ENCODE measurements around the gene DPP6. TPM values are rescaled to one million over a fixed set of nuclear protein-coding genes. Genes with fewer than 3 reads are reported as not detected.

Gene DPP6
- polyA plus RNA-seq, 3 donors = 45.7 to 58.6 (median 46.8) TPM

DNA sequence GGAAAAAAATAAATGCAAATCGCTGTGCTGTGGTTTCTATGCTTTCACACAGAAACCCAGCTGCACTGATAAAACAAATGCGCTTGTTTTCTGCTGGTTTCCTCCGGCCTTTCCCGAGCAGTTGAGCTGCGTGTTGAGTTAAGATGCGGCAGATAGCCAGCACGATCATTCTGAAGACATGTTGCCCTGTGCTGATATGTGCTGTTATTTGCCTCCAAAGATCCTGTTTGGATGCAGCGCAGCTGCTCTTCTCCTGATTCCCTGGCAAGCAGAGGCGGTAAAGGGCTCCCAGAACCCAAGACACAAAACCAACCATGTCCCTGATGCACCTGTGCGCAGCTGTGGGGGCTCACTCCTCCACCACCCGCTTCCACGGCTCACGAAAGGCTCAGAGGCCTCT lies 725.3 kb downstream of the DPP6 start:
- DNase-seq (ENCODE audit: low read depth in 3 of 3, low spot score in 2 of 3) = no peak

GRCh38 chr7:154777908-154778307 lies 725.7 kb downstream of the DPP6 start:
- DNase-seq (ENCODE audit: low read depth in 3 of 3, low spot score in 2 of 3) = no peak

DNA sequence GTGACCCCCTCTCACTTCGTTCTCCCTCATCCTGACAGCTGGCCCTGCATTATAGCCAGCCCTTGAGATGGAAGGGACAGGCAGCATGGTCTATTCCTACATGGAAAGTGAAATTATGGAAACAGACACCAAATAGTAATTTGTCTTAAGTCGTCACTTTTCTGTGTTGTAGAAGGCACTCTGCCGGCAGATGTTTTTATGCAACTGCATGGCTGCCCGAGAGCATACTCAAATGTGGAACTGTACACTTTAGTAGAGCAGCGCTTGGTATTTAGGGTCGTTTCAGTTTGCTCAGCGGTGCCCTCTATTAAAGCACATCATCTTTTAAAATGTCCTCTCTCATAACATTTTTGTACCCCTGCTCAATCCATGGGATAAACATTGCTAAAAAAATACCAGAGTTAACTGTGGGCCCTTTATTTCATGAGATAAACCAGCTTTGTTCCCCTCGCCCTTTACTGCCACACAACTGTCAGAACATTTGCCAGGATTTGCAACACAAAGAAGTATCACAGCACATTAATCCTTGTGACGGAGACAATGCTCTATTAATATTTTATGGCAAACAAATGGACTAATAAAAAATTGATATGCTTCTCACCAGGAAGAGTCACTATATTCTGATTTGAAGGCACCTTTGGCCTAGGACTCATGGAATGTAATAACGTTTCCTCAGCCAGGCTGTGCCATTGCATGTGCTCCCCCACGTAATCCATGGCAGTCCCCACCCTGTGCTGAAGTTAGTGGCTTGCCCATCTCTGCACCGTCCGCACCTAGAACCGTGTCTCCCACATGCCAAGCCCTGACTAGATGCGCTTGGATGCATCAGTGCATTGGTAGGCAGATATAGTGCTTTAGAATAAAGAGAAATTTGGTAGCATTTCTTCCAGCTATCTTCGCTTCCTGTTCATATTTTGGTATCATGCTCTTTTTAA lies 729.4 kb downstream of the DPP6 start:
- DNase-seq (ENCODE audit: low read depth in 3 of 3, low spot score in 2 of 3) = no peak

GRCh38 chr7:154783281-154783909 lies 731.2 kb downstream of the DPP6 start:
- no peak for DNase-seq (ENCODE audit: low read depth in 3 of 3, low spot score in 2 of 3)

DNA sequence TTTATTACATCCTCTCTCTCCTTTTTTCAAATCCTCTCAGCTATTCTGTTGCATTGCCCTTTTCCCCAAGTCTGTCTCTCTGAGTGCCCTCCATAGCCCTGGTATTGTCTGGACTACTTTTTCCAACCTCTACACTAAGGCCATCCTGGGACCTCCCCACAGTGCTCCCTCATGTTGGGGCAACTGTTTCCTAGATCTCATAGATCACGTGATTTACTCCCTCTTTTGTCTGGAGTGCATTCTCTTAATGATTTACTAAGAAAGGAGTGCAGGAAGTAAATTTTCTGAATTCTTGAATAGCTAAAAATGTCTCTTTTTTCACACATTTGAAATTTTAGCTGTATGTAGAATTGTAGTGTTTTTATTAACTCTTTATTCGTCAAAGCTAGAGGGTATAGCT lies 733.7 kb downstream of the DPP6 start:
- DNase-seq (ENCODE audit: low read depth in 3 of 3, low spot score in 2 of 3) = no peak

GRCh38 chr7:154789404-154789803 lies 737.2 kb downstream of the DPP6 start:
- DNase-seq (ENCODE audit: low read depth in 3 of 3, low spot score in 2 of 3) = no peak

GRCh38 chr7:154791611-154792010 lies 739.4 kb downstream of the DPP6 start:
- no peak for DNase-seq (ENCODE audit: low read depth in 3 of 3, low spot score in 2 of 3)

DNA sequence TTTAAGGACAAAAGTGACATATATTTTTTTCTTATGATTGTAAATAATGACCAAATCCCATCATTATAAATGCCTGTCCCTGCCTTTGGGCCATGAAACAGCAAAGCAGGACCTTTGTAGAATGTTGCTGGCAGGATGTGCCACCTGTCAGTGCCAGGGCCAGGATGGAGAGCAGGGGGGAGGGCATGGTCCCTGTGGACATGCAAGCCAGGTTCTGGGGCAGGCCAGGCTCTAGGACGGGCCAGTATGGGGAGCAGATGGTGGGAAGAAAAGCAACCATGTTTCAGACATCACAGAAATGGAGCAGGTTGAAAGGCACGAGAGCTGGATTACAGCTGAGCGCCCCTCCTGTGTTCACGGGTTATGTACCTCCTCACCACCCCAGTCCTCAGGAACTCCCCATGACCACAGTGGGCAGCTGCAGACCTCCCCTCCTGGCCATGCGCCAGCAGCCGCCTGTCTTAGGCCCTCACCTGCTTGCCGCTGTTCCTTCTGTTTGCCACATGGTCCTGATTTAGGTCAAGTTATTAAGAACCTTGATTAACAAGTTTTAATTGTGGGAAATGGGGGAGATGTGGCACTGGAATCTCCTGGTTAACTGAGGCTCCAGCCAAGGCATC lies 740.3 kb downstream of the DPP6 start:
- DNase-seq (ENCODE audit: low read depth in 3 of 3, low spot score in 2 of 3) = no peak

- DNase-seq (ENCODE audit: low read depth in 3 of 3, low spot score in 2 of 3) = peak in 1 of 3 donors; percentile 18
Measured at GRCh38 chr7:154794147-154794780, 742.1 kb downstream of the DPP6 start.

GRCh38 chr7:154795014-154795413 lies 742.8 kb downstream of the DPP6 start:
- DNase-seq (ENCODE audit: low read depth in 3 of 3, low spot score in 2 of 3) = no peak

DNA sequence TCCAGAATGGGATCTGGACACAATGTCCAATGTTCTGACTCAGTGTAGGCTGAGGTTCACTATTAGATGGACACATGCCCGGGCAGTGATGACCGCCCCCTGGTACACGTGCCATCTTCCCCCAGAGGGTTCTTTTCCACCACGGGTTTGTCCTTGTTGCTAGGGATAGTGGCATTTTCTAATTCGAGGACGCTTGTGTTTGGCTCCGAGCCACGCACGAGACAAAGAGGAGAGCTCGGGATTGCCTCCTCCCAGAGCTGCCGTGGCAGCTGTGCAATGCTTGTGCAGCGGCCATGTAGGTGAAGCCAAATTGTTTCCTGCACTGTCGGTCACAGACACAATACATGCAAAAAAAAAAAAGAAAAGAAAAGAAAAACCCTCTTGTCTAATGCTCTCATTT lies 743.2 kb downstream of the DPP6 start:
- DNase-seq (ENCODE audit: low read depth in 3 of 3, low spot score in 2 of 3) = no peak

DNA sequence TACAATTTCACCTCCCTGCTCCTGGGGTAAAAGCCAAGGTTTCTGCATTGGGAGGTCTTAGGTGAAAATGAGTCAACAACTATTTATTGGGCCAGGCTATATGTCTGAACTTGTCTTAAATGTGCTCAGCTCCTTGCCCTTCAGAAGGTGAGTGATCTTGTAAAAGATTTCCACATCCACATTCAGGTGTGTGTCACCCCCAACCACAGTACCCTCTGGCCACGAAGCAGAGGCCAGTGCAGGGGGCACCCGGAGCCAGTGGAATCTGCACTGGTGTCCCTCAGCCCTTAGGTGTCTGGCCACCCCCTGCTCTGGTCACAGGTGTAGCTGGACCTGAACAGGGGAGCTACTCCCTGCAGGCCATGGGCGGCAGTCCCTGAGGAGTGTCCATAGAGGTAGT lies 752.3 kb downstream of the DPP6 start:
- DNase-seq (ENCODE audit: low read depth in 3 of 3, low spot score in 2 of 3) = no peak

- no peak for DNase-seq (ENCODE audit: low read depth in 3 of 3, low spot score in 2 of 3)
Measured at GRCh38 chr7:154812027-154812426, 759.8 kb downstream of the DPP6 start.

DNA sequence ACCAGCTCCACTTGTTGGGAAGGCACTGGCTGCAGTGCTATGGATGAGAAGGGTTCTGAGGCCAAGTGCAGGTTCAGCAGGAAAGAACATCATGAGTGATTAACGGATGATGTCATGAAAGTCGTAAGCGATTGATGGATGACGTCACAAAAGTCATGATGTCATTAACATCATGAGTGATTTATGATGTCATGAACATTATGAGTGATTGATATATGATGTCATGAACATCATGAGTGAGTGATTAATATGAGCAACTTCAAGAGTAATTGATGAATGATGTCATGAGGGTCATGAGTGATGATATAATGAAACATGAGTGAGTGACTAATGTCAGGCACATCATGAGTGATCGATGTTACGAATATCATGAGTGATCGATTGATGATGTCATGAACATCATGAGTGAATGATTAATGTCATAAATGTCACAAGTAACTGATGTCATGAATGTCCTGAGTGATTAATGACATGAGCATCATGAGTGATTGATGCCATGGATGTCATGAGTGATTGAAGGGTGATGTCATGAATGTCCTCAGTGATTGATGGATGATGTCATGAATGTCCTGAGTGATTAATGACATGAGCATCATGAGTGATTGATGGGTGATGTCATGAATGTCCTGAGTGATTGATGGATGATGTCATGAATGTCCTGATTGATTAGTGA lies 765.2 kb downstream of the DPP6 start:
- DNase-seq (ENCODE audit: low read depth in 3 of 3, low spot score in 2 of 3) = no peak

DNA sequence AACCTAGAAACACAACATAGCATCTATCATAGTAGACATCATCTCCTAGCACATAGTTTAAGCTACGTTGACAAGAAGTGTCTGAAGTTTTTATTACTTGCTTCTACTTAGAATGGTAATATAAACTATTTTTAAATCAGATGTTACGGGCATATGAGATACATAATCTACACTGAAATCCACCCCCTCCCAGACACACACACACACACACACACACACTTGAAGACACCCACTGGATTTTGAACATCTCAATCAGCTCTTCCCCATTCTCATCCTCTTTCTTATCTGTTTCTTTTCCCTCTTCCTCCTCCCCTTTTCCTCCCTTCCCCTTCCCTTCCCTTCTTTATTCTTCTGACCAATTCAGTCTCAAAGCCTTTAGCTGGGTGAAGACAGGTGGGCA lies 774.8 kb downstream of the DPP6 start:
- no peak for DNase-seq (ENCODE audit: low read depth in 3 of 3, low spot score in 2 of 3)

DNA sequence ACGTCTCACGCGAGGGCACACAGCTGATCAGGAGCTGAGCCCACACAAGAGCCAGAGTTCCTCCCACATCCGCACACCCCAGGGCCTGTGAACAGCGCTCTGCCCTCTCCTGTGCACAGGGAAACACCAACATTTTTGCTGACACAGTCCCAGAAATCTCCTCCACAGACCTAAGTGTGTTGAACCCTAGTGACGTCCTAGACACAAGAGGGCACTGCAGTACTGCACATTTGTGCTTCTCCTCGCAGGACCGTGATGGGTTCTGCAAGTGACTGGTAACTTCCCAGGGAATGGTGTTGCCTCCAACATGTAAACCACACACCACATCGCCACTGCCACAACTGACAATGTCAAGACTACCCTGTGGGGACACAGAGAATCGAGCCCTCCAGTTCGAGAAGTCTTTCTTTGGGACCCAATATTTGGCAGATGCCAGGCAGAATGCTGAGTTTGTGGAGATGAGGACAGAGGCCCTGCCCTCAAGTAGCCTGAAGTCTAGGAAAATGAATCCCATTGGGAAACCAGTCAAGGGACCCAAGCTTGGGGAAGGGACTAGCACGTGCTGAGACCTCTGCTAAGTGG lies 780.5 kb downstream of the DPP6 start:
- DNase-seq (ENCODE audit: low read depth in 3 of 3, low spot score in 2 of 3) = no peak

- no peak for DNase-seq (ENCODE audit: low read depth in 3 of 3, low spot score in 2 of 3)
Measured at GRCh38 chr7:154836021-154836448, 783.8 kb downstream of the DPP6 start.

GRCh38 chr7:154837087-154837486 lies 784.9 kb downstream of the DPP6 start:
- DNase-seq (ENCODE audit: low read depth in 3 of 3, low spot score in 2 of 3) = no peak

DNA sequence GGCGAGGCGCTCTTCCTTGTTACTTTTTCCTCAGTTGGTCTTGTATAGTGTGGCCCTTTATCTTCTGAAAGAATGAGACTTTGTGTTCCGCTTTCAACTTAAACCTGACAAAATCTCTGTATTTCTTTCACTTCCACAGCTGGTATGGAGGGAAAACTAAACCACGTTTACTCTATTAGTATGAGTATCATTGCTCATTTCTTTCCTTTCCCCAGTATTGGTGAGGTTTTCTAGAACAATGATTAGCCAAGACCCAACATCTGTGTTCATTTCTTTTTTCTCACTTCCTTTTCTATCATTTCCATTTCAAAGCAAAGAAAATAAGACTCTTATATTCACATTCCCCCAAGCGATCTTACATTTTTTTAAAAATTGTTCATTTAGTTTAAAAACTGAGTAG lies 785.4 kb downstream of the DPP6 start:
- no peak for DNase-seq (ENCODE audit: low read depth in 3 of 3, low spot score in 2 of 3)

- no peak for DNase-seq (ENCODE audit: low read depth in 3 of 3, low spot score in 2 of 3)
Measured at GRCh38 chr7:154840086-154840485, 787.9 kb downstream of the DPP6 start.

All from right renal cortex interstitium (tissue), 3 donors.